Kasumi-1 (cell line): ENCODE measurements around the gene TAS2R46.
"Not testable (repeated sequence)": the region's sequence is repeated elsewhere in the genome, so short reads cannot be mapped to it uniquely, and the experiment has no call there.

Experiments
- DNase-seq, 2 experiments: peaks; one replicate each; lab custom pipeline; 2025; lab: John Stamatoyannopoulos, UW

The TAS2R46 gene

DNA sequence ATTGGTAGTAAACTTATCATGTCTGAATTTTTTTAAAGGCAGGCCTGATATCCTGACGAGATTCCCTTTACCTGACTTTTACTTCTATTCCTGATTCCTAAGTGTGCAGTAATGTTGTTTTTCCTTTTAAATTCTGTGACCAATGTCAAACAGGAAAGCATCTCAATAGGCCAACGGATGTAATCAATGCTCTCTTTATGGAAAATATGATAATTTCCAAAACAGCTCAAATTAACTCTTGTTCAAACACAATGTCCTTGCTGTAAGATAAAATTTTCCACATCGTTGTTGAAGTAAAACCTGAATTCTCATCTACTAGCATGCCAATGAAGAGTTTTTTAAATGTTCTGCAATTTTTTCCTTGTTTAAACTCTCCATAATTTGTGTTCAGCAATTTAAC lies 22.9 kb downstream of the TAS2R46 start:
- DNase-seq: no peak

DNA sequence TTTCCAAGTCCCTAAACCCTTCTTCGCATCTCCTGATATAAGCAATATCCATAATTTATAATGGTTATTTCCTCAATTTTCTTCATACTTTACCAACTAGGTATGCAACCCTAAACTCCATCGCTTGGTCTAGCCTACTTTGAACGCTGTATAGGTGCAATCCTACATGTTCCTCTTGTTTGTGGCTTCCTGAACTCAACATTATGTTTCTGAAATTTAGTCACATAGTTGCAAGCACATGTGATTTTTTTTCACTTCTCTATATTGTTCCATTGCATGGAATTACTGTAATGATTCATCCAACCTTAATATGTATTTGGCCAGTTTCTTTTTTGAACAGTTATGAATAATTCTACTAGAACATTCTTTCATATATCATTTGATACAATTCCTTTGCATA lies 28.1 kb downstream of the TAS2R46 start:
- DNase-seq: not testable (repeated sequence)

DNA sequence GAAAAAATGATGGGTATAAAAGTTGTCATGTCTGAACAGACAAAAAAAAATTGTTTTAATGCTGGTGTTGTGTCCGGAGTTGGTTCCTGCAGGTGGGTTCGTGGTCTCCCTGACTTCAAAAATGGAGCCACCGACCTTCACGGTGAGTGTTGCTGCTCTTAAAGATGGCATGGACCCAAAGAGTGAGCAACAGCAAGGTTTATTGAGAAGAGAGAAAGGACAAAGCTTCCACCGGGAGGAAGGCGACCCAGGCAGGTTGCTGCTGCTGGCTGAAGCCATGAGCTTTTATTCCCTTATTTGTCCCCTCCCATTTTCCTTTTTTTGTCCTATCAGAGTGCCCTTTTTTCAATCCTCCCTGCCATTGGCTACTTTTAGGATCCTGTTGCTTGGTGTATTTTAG lies 30.8 kb downstream of the TAS2R46 start, which contains the start of gene TAS2R31:
TAS2R31 (minus strand) TSS at position 101 of the 400 bp plus-strand sequence; CDS start at position 29, 72 bp downstream.
- DNase-seq: no peak

DNA sequence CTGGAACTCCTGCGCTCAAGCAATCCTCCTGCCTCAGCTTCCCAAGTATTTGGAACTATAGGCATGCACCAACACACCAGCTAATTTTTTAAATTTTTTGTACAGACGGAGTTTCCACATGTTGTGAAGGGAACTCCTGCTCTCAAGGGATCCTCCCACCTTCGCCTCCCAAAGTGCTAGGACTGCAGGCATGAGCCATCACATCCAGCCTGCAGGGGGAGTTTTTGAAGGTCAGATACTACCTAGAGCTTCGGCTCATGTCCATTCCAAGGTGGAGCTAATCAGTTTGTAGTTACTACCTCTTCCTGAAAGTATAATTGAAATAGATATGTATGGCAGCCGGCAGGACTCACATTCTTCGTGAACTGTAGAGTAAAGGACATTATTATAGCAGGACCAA lies 36.0 kb downstream of the TAS2R46 start:
- DNase-seq: no peak

DNA sequence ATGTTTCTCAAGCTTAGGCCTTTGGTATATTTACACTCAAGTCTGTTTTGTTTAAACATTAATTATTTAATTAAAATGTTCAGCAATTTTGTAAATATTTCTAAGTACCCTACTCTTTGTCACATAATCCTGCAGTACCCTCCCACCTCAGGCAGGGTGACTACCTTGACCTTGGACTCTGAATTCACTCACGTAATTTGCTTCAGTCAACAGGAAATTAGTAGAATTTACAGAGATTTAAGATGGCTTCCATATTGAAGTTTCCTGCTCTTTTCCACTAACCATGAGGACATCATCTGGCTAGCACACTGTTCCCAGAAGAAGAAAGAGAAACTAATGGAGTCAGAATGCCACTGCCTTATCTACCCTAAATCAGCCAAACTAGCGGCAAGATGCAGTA lies 38.7 kb downstream of the TAS2R46 start:
- DNase-seq: no peak

DNA sequence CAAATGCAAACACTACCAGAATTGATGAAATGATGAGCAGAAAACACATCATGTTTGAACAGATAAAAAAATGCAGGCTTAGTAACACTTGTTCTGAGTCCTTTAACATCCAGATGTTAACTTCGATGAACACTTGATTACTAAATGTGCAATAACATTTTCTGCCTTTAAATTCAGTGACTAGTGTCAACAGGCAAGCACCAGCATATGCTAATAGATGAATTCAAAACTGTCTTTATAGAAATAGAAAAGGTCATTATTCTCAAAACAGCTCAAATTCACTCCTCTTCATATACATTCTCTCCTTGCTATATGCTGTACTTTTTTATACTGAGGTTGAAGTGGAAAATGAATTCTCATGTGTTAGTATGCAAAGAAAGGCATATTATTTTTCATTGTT lies 39.6 kb downstream of the TAS2R46 start, which contains the start of gene TAS2R19:
TAS2R19 (minus strand) TSS at position 101 of the 400 bp plus-strand sequence; CDS start at position 52, 49 bp downstream.
- no peak for DNase-seq

DNA sequence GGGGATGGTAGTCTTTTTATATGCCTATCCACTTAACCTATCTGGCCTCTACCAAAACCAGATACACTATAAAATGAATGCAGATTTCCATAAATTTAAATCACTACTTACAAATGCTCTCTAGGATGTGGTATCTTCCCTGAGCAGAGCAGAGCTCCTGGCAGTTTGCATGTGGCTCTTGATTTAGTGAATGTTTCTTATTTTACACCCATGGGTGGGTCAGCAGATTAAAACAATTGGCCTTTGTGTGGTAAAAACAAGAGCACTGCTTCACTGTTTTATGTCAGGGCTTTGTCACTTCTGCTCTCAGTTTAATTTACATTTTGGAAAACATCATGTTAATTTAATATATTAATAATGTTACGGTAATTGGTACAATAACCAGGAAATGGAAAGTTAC lies 45.2 kb downstream of the TAS2R46 start:
- DNase-seq: no peak

DNA sequence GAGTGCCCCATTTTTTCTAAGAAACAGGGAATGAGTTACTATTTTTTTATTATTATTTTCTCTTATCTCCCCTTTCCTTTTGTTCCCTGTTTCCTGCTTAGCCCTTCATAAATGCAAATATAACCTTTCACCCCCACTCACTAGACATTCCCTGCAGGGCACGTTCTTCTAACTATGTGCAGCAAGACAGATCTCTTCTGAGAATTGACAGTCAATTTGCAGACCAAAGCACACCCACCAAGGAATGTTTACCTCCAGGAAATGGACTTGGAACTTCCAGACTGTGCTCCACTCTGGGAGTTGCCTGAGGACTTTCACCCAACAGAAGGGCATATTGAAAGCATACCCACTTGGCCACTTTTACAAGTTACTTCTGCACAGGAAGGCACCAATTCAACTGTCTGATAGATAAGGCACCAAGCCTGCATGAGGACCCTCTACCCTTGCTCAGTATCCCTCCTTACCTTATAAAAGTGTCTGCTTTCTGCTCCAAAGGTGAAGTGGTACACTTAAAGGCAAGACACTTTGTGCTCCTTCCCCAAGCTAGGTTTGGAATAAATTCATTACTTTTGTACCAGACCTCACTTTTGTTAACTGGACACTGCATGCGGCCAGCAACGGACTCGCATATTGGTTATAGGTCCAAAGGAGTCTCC lies 46.2 kb downstream of the TAS2R46 start:
- no peak for DNase-seq

DNA sequence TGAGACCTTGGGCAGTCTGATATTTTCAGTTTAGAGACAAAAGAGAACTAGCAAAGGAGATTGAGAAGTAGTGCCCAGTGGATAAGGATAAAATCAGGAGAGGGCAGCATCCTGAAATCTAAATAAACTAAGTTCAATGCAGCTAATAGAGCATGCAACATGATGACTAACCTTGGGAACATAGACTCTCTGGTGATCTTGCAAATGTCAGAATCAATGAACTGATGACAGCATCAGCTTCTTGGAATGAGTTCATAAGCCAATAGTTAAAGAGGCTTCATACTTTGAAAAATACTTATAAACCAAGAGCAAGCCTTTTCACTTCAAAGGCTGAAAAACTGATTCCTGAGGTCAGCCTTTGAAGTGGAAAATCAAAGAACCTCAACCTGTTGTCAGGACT lies 47.9 kb downstream of the TAS2R46 start:
- no peak for DNase-seq
